Panc1 (cell line): ENCODE measurements around the gene ALDH3A1. TPM values are rescaled to one million over a fixed set of nuclear protein-coding genes. Genes with fewer than 3 reads are reported as not detected.

Source experiments
- ATAC-seq: fragments of 200-7000 bp; cut with Tn5 transposase; 2 replicates; pipeline ENCODE4 v1.9.1; 2020; ENCODE audit warnings: mild to moderate bottlenecking, moderate library complexity
- BruUV-seq: library from RNA; stranded (reverse); fragments of 400-500 nt; replicated peaks from 2 replicates; lab custom pipeline; 2021; lab: Mats Ljungman, UMichigan
- CTCF ChIA-PET: fragments of 300-600 bp; sonication (Branson Sonifier 250); formaldehyde crosslinking; loops from one replicate; lab custom pipeline; 2022; ENCODE audit warnings: antibody characterized with exemption; lab: Charles Lee
- POLR2A ChIA-PET: fragments of 300-600 bp; sonication (Branson Sonifier 250); formaldehyde crosslinking; loops from one replicate; lab custom pipeline; 2022; ENCODE audit warnings: antibody characterized with exemption; lab: Charles Lee
- DNase-seq: peaks from one replicate; pipeline ENCODE4 v3.0.0-alpha.2; 2010; ENCODE audit warnings: low read depth, low spot score
- H3K27ac ChIP-seq: 2 replicates; pipeline ENCODE4 v1.5.1; 2011; ENCODE audit warnings: mild to moderate bottlenecking, low read length, inconsistent platforms
- H3K27me3 ChIP-seq: fragments of 200-500 bp; sonication (Bioruptor generic); 2 replicates; pipeline ENCODE4 v1.6.0; 2014; ENCODE audit warnings: low read length, inconsistent platforms; ENCODE audit not compliant: control insufficient read depth, insufficient read depth
- H3K36me3 ChIP-seq: fragments of 200-500 bp; sonication (Bioruptor generic); 2 replicates; pipeline ENCODE4 v1.5.1; 2014; ENCODE audit warnings: inconsistent platforms, mild to moderate bottlenecking, low read length, moderate library complexity; ENCODE audit not compliant: control insufficient read depth, insufficient read depth
- H3K4me1 ChIP-seq: 2 replicates; pipeline ENCODE4 v1.5.1; 2011; ENCODE audit warnings: inconsistent platforms, mild to moderate bottlenecking, low read length, moderate library complexity; ENCODE audit not compliant: control insufficient read depth, insufficient read depth
- H3K4me3 ChIP-seq, 2 experiments: 2 replicates each; pipeline ENCODE4 v1.5.1; 2011 to 2012; ENCODE audit warnings: low read depth in 2 of 2, low read length in 2 of 2, mild to moderate bottlenecking in 2 of 2, inconsistent platforms in 1 of 2, moderate library complexity in 1 of 2
- H3K9me3 ChIP-seq: fragments of 200-500 bp; sonication (Bioruptor generic); 2 replicates; pipeline ENCODE4 v1.5.1; 2014; ENCODE audit warnings: low read depth, mild to moderate bottlenecking, inconsistent platforms, low read length, moderate library complexity; ENCODE audit not compliant: control insufficient read depth, insufficient read depth
- CTCF ChIP-seq: fragments of 450-650 bp; IDR thresholded peaks from 2 replicates; pipeline ENCODE4 v1.5.1; 2017; ENCODE audit warnings: mild to moderate bottlenecking
- POLR2AphosphoS5 ChIP-seq: IDR thresholded peaks from 2 replicates; pipeline ENCODE4 v1.6.1; 2012; ENCODE audit warnings: mild to moderate bottlenecking, low read depth, low read length, moderate library complexity
- REST ChIP-seq, 2 experiments: IDR thresholded peaks; 2 replicates each; pipeline ENCODE4 v1.6.1; 2011 to 2012; ENCODE audit warnings: low read depth in 2 of 2, control low read depth in 1 of 2, low read length in 1 of 2, mild to moderate bottlenecking in 1 of 2, moderate library complexity in 1 of 2; ENCODE audit not compliant: insufficient read depth in 1 of 2
- SIN3A ChIP-seq: IDR thresholded peaks from 2 replicates; pipeline ENCODE4 v1.6.1; 2012; ENCODE audit warnings: low read depth, mild to moderate bottlenecking, low read length, moderate library complexity, borderline replicate concordance; ENCODE audit not compliant: insufficient read depth
- TCF7L2 ChIP-seq: IDR thresholded peaks from 2 replicates; pipeline ENCODE4 v1.6.1; 2011; ENCODE audit warnings: mild to moderate bottlenecking, low read depth, low read length, inconsistent platforms
- in situ Hi-C: cut with HindIII; loops from 2 replicates; pipeline ENCODE4 v1.10.0; 2016; ENCODE audit warnings: low sequenced_read_pairs, low pct_unique_long_range_greater_than_20kb
- intact Hi-C: fragments of 100-400 bp; cut with micrococcal nuclease; formaldehyde crosslinking; loops from one replicate; pipeline ENCODE4 v1.10.0; 2022; ENCODE audit not compliant: unreplicated experiment
- total RNA-seq: library from RNA; stranded (reverse); gene quantifications from one replicate; pipeline ENCODE4 v1.2.1, GENCODE V29; 2021; ENCODE audit not compliant: unreplicated experiment

The ALDH3A1 gene
- total RNA-seq, 1 experiment from 2014 or later: 0.21 TPM

GRCh38 chr17:19724501-19725420 lies 23.3 kb downstream of the ALDH3A1 start:
- H3K27me3 ChIP-seq: no peaks in the 10 kb centered on the region
- in situ Hi-C loops (no loop called here), intact Hi-C loops (no loop called here)
- TF ChIP-seq REST (IDR thresholded peaks at IDR 0.05; ENCODE audit: insufficient read depth in 1 of 2, low read depth in 2 of 2, low read length in 1 of 2): no peak
- TF ChIP-seq TCF7L2: no peak
- TF ChIP-seq SIN3A: no peak
- TF ChIP-seq CTCF: no peak
- no peak for TF ChIP-seq POLR2AphosphoS5
- no peak overlapping the region for H3K27ac ChIP-seq
- no TSS peak for BruUV-seq
- H3K4me3 ChIP-seq: no peak overlapping the region
- H3K36me3 ChIP-seq: no peaks in the 10 kb centered on the region
- CTCF ChIA-PET: no interaction called here
- POLR2A ChIA-PET: no interaction called here
- DNase-seq (no peak), ATAC-seq (no peak)
- H3K9me3 ChIP-seq: no peaks in the 10 kb centered on the region
- H3K4me1 ChIP-seq: no peaks in the 10 kb centered on the region; the same call in none of the 2 replicates

- ATAC-seq: no peak
- Histone ChIP-seq H3K4me1 (peaks cover 3% of the 10 kb centered on the region), H3K4me3 (no peak overlapping the region), H3K27me3 (no peaks in the 10 kb centered on the region), H3K9me3 (no peaks in the 10 kb centered on the region), H3K27ac (no peak overlapping the region), H3K36me3 (no peaks in the 10 kb centered on the region)
- intact Hi-C loops (no loop called here), in situ Hi-C loops (no loop called here)
- ChIA-PET POLR2A (no interaction called here), CTCF (no interaction called here)
- TF ChIP-seq SIN3A: no peak
- no peak for TF ChIP-seq CTCF
- TF ChIP-seq REST (IDR thresholded peaks at IDR 0.05; ENCODE audit: insufficient read depth in 1 of 2, low read depth in 2 of 2, low read length in 1 of 2): no peak
- no peak for TF ChIP-seq TCF7L2
- TF ChIP-seq POLR2AphosphoS5: no peak
- BruUV-seq: no TSS peak
- DNase-seq: no peak
These were observed 24.1 kb downstream of the ALDH3A1 start for GRCh38 chr17:19723964-19724363.
